HG03520 (cell line): Measurements from ENCODE around the gene KCNA10.
"Not testable (repeated sequence)": the region's sequence is repeated elsewhere in the genome, so short reads cannot be mapped to it uniquely, and the experiment has no call there.

Experiments
- ATAC-seq: cut with Tn5 transposase; IDR thresholded peaks from one replicate; pipeline ENCODE4 v1.9.1; 2021; ENCODE audit warnings: mild to moderate bottlenecking, moderate library complexity; ENCODE audit not compliant: unreplicated experiment

The KCNA10 gene

GRCh38 chr1:110535985-110536384 lies 17.0 kb upstream of the KCNA10 start:
- ATAC-seq = no peak

DNA sequence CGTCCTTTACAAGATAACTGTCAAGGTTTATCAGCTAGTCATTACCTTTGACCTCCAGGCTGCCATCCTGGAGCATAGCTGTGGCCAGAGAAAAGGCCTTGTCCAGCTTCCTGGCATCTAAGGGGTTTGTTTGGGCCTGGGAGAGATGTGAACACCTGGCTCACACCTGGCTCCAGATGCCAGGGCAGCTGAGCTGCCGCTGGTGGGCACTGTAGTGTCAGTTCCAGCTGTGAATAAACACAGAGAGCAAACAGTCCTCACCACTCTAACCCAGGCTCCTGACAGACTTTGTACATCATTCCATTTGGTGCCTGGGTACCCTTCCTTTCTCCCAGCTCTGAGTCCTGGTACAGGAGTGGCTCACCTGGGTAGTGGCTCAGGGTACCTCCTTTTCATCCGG lies 14.3 kb upstream of the KCNA10 start:
- ATAC-seq = no peak

DNA sequence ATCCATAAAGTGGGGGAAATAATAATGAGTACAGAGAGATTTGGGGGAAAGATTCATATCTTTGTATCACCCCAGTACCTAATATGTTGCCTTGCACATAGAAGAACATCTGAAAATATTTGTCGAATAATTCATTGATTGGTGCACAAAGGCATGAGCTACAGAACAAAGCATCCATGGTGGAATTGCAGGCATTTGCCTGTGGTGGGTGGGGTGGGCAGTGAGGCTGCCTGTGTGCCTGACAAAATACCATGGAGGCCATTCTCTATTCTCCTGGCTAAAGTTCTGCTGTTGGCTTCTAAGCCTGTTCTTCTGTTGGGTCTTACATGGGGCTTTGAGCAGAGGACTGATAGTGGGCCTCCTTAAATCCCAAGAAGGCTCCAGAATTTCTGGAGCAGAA lies 10.0 kb upstream of the KCNA10 start:
- ATAC-seq = no peak

DNA sequence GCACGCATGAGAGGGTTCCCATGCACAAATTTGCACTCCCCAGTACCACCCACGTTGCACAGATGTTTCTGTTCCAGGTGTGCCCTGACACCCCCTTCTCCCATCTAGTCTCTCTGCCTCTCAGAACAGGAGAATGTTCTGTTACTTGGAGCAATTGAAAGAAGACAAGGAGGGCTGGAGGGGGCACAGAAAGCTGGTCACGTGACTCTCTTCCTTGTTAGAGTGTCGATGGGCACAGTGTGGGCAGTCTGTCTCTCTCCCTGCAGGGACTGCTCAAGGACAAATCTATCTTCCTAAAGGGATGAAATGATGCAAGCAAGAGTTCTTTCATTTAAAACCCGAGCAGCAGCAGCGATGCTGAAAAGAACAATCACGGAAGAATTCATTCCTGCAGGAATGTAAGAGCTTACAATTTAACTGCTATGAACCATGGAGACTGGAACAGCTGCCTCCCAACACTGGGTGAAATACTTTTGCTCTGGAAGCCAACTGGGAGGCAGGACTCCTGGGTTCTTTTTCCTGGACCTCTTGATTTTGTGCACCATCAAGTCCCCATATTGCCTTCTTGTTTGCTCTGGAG lies 7.3 kb upstream of the KCNA10 start:
- ATAC-seq = no peak

- ATAC-seq = no peak
Measured at GRCh38 chr1:110525249-110525595, 6.2 kb upstream of the KCNA10 start.

GRCh38 chr1:110524311-110525248 lies 5.6 kb upstream of the KCNA10 start:
- no peak for ATAC-seq

DNA sequence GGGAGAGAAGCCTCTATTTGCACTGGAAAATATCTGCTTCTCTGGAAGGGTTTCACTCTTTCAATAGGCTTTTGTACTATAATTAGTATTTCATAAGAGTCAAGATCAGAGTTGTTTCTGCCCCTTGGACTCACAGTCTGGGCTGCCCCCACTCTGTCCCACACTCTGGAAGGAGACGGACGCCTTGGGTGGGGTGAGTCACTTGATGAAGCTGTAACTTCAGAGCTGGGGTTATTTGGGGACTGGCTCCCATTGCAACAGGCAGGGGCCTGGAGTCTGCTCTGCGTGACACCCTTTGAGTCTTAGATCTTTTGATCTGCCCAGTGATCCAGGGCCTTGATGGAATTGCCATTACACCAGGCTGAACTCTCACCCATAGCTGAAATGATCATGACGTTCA lies 4.0 kb upstream of the KCNA10 start:
- no peak for ATAC-seq

GRCh38 chr1:110522560-110522959 lies 3.6 kb upstream of the KCNA10 start:
- ATAC-seq = no peak

GRCh38 chr1:110520827-110521226 lies 1.9 kb upstream of the KCNA10 start:
- no peak for ATAC-seq

DNA sequence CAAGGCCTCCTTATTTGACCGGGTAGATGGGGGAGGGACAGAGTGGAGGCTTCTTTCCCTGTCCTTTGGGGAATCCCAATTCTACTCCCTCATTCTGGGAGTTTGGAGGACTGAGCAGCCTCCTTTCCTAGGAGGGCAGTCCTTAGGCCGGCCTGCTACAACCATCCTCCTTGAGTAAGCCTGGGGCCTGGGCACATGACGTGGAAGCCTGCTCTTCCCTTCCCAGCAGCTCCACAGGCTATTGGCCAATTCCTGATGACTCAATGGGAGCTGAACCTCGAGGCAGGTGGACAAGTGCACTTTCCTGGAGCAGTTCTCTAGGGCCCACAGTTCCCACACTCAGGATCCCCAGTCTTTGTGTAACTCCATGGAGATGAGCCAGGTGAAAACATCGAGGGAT lies 3.1 kb downstream of the KCNA10 start:
- no peak for ATAC-seq

DNA sequence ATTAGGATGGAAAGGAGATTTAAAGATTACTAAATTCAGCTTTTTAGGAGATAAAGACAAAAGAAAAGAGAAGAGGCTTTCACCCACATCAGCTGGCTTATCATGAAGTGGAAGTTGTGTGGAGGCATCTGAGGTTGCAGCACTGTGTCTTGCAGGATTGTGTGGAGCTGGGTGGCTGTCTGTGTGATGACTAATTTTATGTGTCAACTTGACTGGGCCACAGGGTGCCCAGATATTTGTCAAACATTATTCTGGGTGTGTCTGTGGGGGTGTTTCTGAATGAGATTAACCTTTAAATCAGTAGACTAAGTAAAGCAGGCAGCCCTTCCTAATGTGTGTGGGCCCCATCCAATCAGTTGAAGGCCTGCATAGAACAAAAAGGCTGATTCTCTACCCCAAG lies 3.9 kb downstream of the KCNA10 start:
- ATAC-seq = no peak

- ATAC-seq = no peak
Measured at GRCh38 chr1:110513511-110513910, 5.5 kb downstream of the KCNA10 start.

- ATAC-seq = no peak
Measured at GRCh38 chr1:110511436-110511835, 7.5 kb downstream of the KCNA10 start.

DNA sequence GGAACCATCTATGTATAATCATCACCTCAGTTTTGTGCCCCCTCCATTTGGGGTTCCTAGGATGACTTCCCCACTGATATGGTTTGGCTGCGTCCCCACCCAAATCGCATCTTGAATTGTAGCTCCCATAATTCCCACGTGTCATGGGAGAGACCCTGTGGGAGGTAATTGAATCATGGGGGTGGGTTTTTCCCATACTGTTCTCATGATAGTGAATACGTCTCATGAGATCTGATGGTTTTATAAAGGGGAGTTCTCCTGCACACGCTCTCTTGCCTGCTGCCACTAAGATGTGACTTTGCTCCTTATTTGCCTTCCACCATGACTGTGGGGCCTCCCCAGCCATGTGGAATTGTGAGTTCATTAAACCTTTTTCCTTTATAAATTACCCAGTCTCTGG lies 8.1 kb downstream of the KCNA10 start:
- not testable (repeated sequence) for ATAC-seq

DNA sequence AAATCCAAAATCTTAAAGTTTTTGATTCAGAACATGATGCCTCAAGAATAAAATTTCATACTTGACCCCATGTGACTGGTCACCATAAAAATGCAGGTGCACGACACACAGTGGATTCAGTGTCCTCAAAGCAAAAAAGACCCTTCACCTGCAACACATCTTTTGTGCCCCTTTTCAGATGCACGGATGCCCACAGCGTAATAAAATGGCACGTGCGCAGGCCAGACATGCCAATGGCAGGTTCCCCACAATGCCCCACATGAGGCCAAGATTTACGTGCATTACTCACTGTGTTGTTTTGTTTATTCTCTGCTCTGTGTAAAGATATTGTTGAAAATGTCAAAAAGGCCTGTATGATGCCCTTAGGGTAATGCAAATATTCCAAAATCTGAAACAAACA lies 9.3 kb downstream of the KCNA10 start:
- no peak for ATAC-seq

DNA sequence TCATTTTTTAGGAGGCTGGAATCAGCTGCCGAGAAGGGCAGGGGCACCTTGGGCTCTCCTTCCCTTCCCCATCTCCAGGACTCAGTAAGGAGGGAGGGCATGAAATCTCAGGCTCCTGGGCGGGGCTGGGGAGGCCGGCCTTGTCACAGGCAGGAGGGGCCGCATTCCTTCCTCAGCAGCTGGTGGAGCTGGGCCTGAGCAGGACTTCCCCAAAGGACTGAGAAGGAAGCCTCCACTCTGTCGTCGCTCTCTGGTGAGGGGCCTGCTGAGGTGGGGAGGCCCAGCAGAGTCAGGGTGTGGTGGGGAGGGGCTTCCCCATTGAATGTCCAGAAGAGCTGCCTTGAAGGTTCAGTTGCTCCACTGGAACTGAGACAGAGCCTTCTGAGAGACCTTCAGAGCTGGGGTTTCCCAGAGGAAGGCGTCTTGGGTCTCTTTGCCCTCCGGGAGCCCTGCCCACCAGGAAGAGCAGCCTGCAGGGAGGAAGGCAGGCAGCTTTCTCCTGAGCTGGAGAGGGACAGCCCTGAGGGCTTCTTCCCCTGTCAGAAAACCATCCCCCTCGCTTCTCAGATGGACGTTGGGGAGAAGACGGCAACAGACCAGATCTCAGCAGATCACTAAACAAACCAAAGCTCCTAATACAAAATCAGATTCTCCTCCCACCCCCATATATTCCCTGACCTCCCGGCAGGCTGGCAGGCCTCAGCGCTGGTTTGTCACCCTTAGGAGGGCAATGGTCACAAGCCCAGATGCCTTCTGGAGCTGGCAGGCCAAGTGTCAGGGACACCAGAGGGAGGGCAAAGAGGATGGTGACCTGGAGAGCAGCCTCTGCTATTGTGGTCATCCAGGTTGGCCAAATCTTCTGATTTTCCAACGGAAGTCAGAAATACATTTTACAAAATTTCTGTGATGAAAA lies 10.7 kb downstream of the KCNA10 start:
- ATAC-seq = no peak

DNA sequence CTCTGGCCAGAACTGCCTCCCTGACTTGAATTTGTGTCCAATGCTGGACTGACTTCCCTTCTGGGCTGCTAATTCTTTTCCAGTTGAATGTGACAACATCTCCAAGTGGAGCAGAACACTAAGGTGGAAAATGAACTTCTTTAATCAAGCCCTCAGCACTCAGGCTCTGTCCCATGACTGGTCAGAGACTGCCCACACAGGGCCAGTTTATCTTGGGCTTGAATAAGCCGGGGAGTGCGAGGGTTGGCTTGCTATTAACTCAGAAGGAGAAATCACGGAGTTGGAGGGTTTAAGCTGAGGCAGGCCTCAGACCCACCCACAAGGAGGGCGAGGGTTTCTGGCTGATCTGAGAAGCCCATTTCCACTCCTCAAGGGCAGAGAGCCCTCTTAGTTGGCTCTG lies 12.4 kb downstream of the KCNA10 start:
- ATAC-seq = no peak

DNA sequence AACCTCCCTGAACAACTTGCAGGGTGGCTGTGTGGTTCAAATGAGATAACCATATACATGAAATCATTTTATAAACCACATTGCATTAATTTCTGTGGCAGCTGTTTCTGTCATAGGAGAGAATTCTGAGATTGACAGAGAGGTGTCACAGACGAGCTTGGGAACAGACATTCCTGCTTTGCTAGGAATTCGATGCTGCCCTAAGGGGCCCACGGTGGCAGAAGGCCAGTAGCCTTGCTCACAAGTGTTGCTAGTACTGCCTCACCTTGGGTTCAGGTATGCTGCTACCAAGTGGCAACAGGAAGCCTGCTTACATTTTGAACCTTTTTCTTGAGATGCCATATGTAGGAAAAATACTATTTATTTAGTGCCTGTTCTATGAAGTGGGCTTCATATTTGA lies 13.4 kb downstream of the KCNA10 start:
- ATAC-seq = no peak

GRCh38 chr1:110504226-110504625 lies 14.7 kb downstream of the KCNA10 start:
- ATAC-seq = no peak

- ATAC-seq = no peak
Measured at GRCh38 chr1:110503471-110503870, 15.5 kb downstream of the KCNA10 start.

DNA sequence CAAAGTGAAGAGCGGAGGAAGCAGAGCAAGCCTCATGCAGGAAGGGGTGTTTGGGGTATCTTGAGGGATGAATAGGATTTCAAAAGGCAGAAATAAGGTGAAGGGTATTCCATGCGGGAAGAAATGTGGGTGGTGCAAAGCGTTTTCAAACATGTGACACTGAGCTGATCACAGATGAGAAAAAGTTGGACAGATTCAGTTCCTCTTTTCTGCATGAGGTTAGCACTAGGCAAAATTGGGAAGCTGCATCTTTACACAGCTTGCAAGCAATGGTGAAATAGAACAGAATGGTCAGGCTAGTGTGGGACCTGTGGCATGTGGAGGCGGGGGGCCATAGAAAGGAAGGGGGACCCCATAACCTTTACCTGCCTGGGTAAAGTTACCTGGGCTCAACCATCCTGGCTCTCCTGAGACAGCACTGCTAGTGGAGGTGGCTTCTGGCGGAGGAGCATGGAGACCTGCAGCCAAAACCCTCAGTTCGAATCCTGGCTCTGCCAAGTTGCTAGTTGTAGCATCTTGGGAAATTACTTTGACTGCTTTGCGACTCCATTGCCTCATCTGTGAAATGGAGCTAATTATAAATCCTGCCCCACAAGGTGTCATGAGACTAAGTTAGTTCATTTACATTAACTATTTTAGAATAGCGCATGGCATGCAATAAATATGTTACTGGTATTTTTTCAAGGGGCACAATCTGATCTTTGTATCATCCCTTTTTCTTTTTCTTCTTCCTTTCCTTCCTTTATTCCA lies 16.4 kb downstream of the KCNA10 start:
- no peak for ATAC-seq
